Activated T-helper 9 cell treated with anti-CD3 and anti-CD28 coated beads, Interleukin-2, amount 50 U/mL, for 16 hours (primary cell): Measurements from ENCODE around the gene MGAT3.

ENCODE experiments used
- DNase-seq: peaks from one replicate; pipeline ENCODE4 v3.0.0-alpha.2; 2020; ENCODE audit warnings: low read depth

The MGAT3 gene

DNA sequence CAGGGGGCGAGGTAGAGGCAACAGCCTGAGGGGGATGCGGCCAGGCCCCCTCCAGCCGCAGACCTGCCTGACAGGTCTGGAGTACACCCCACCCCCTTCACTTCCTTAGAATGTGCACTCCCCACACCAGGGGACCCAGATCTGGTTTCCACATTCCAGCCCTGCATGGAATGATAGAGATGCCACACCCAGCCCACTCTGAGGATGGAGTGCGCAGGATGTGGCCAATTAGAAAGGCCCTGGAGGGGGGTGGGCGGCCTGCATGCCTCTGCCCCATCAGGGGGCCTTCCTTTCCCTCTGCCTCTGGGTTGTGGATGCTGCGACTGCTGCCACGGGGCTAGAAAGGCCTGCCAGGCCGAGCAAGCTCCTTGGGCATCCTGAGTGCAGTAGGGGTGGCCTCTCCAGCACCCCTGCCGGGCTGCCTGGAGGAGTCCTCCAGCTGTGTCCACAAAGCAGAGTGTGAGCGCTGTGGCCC is 28.2 kb upstream of the MGAT3 start:
- DNase-seq, result no peak

DNA sequence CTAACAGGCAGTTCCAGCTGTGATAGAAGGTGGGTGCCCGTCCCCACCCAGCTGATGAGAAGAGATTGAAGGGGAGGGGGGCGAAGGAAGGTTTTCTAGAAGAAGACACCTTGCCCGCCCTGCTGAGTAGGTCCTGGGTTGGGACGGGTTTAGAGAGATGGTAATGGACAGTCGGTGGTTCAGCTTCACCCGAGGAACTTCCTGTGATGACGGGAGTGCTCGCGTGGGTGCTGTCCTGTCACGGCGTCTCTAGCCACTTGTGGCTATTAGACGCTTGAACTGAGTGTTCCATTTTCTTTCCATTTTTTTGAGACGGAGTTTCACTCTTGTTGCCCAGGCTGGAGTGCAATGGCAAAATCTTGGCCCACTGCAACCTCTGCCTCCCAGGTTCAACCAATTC is 27.6 kb upstream of the MGAT3 start:
- DNase-seq, result no peak

DNA sequence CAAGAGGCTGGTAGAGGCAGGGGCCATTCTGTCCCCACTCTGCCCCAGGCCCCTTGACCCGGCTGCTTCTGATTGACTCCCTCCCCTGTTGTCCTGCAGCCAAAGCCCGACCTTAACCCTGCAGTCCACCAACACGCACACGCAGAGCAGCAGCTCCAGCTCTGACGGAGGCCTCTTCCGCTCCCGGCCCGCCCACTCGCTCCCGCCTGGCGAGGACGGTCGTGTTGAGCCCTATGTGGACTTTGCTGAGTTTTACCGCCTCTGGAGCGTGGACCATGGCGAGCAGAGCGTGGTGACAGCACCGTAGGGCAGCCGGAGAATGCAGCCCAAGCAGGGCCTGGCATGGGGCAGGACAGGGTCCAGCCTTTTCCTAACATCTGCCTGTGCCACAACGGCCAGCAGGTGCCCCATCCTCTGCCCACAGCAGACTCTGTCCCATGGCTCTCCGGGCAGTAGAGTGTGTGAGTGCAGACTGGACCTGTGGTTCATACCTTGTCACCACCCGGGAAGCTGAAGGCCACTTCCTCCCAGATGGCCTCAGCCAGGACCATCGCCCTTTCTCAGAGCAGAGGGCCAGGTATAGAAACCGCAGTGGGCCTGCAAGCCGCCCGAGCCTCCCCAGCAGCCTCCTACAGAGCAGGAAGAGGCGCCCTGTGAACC is 26.8 kb upstream of the MGAT3 start:
- no peak for DNase-seq

DNA sequence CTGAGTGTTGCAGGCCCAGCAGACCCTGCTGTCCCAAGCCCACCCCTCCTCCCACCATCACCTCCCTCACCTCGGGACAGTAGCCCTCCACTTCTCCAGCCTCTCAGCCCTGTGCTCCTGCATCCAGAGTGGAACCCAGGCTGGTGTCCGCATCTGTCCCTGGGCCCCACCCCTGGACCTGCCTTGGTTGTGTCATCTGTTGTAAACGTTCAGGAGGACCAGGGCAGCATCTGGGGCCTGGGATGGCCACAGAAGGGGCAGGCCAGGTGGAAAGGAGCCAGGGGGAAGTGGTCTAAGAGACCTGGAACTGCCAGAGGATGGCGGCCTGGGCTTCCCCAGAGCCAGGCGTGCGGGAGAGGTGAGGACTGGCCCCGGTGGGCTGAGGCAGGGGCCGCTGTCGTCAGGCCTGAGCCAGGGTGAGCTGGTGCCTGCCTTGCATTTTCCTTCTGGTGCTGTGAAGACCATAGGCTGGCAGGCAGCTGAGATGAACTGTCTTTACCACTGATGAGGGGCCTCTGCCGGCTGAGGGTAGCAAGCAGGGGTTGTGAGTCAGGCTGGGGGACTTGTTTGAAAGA is 26.1 kb upstream of the MGAT3 start:
- no peak for DNase-seq

DNA sequence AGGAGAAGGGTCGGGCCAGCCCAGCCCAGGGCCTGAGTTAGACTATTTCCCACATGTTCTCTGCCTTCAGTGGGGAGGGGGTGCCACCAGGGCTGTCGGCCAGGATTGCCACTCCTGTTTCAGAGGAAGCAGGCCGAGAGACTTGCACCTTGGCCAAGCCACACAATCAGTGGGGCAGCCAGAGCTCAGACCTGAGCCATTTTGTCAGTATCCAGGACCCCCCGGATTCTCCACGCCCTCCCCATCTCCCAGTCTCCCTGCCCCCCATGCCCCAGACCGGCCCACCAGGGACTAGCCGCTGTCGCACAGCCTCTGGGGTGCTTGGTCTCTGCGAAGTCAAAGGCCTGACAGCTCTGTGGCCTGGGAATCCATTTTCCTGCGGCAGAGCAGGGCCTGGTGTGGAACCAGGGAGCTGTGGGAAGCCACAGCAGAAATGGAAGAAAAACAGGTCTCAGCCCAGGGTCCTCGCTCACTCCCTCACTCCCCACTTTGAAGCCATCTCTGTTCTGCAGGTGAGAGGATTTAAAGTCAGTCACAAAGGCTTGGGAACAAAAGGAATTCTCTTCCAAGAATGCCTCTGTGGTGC is 25.5 kb upstream of the MGAT3 start:
- DNase-seq, result no peak

DNA sequence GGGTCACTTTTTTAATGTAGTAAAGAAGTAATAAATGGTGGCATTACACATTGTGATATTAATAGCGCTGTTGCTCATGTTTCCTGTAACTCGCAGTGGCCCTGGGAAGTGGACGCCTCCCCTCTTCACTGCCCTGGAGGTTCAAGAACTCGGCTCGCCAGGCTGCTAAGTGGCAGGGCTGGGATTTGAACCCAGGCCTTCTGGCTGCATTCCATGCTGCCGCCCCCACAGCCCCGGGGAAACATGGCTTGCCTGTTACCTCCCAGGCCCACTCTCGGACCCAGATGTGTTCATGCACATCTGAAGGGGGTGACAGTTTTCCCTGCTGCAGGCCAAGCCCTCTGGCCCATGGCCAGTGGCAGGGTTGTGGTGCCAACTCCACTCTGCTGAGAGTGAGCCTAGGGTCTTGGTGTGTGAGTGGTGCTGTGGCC is 25.0 kb upstream of the MGAT3 start:
- DNase-seq, result no peak

DNA sequence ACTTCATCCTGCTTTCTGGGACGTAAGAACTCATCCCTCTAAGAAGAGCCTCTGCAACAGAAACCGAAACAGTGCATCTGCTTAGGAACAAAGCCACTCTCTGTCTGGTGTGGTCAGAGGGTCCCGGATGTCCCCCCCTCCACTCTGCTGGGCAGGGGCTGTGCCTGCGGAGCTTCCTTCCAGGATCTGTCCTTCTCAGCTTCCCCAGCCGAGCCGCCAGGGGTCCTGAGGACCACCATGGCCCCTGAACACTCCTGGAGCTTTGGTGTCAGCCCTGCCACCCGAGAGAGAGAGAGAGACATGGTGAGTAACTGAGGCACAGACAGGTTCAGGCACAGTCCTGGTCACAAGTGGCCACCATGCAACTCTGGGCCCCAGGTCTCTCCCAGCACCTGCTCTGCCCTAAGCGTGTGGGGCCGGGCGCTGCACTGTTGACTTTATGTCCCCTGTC is 24.4 kb upstream of the MGAT3 start:
- DNase-seq, result no peak

DNA sequence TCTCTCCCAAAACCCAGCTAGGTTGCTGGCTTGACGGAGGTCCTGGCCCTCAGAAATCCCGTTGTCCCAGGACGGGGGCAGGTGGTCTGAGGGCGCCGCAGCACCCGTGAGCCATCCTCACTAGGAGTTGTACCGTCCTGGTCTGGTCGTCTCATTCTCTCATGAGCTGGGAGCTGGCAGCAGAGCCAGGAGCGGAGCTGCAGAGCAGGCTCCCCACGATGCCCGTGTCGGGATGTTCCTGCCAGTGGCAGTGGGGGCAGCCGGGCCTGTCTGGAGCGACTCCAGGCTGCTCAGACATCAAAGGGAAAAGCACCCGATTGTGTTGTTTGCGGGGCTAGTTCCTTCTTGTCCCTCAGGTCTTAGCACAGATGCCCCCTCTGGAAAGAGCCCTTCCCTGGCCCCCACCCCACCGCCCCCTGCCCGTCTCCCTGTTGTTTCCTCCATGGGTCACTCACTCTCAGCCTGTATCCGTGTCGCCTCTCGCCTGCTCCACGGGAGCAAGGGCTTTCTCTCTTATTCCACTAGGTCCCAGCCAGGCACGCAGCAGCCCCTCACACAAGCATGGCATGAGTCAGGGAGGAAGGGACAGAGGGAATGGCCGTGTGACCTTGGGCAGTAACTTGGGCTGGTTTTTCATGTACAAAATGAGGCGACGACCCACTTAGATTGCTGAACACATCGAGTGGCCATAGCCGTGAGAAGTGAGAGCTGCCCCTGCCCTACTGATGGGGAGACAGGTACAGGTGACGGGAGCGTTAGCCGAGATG is 23.2 kb upstream of the MGAT3 start:
- no peak for DNase-seq

DNA sequence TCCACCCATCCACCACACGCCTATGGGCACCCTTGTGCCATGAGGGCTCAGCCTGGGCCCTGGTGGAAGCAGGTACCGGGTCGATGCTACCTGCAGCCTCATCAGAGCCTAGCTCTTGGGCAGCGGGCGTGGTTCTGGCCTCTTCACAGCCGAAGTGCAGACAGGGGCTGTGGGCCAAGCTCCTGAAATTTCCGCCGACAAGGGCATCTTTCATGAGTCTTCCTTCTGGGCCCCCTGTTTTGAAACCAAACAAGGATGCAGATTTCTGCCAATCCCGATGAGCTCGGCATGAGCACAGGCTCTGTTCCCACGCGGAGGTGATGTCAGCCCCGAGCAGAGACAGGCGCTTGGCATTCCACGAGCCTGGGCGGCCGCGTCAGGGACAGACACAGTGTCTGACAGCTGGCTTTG is 22.6 kb upstream of the MGAT3 start:
- DNase-seq, result no peak

DNA sequence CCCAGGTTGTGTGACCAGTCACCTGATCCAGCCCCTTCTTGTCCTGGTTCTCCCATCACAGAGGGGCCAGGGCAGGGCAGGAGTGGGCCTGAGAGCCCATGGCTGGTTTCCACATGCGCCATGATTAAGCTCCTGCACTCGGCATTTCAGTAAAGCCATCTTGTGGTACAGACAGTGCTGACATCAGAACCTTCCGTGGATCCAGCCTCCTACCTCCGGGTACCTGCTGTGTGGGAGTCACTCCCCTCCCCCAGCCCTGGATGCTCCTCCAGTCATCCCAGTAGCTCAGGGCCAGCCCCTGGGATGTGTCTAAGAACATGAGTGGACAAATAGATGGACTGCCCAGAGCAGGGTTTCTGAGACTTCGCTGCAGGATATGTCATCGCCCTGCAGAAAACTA is 22.1 kb upstream of the MGAT3 start:
- DNase-seq, result no peak

DNA sequence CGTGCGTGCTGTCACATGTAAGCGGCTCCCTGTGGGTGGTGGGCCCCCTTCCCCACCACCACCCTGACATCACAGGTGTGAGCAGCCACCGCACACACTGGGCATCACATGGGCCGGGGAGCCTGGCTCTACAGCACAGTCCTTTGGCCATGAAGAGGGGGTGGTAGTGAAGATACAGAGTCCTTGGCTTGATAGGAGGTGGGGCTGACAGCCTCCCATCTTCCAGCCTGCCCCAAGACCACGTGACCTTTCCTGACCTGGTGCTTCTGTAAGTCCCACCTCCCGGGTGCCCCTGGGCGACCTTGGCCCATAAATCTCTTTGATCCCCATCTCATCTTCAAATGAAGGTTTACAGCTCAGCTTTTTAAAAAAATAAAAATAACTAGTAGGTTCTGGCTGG is 21.2 kb upstream of the MGAT3 start:
- DNase-seq, result no peak

DNA sequence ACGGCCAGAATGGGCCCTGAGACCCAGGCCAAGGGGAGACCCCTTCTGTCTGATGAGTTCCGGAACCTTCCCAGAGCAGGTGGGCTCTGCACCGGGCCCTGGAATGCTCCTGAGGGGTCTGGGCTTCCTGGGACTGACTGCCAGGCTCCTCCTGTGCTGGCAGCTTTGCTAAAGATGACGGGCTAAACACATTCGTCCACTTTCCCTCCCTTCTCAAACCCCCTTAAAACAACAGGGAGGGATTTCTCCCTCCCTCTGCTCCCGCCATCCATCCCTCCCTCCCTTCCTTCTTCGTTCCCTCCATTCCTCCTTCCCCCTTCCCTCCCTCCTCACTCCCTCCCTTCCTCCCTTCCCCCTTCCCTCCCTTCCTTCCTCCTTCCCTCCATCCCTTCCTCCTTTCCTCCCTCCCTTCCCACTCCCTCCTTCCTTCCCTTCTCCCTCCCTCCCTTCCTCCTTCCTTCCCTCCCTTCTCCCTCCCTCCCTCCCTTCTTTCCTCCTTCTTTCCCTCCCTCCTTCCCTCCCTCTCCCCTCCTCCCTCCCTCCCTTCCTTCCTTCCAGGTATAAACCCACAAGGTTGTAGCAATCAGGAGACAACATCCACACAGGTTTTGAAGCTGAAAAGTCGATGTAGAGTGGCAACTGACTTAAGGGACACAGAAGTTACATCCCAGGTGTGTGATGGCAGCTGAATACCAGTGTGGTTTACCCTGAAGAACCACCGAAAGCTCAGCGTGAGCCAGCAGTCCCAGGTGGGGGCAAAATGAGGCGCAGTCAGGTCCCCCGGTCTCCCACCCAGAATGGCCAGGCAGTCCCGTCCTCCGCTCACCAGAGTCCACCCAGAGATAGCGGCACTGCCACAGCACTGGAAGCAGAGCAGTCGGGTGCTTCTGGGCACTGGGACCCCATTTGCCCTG is 18.8 kb upstream of the MGAT3 start:
- no peak for DNase-seq

DNA sequence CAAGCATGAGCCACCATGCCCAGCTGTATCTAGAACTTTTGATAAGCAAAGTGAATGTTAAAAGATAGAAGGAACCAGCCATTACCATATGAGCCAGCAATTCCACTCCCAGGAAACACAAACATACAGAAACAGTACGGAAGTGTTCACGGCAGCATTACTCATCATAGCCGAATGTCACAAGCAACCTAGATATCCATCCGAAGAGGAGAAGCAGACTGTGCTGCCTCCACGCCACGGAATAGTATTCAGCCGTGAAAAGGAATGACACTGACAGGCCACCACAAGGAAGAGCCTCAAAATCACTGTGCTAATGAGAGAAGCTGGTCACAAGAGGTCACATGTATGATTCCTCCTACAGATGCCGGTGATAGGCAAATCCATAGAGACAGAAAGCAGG is 17.6 kb upstream of the MGAT3 start:
- no peak for DNase-seq

DNA sequence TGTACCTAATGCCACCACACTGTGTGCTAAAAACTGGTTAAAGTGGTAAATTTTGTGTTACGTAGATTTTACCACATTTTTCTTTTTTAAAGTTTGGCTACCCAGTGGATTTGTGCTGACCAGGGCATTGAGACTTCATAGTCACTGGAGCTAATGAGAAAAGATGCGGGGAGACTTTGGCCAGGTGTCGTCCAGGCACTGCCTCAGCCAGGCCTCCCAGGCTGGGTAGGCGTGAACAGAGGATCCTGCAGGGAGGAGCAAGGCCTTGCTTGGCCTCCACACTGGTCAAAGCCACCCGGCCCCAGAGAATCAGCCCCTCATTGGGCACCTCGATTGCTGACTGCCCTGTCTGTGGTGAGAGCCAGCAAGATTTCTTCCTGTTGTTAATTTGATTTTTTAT is 13.4 kb upstream of the MGAT3 start:
- no peak for DNase-seq

DNA sequence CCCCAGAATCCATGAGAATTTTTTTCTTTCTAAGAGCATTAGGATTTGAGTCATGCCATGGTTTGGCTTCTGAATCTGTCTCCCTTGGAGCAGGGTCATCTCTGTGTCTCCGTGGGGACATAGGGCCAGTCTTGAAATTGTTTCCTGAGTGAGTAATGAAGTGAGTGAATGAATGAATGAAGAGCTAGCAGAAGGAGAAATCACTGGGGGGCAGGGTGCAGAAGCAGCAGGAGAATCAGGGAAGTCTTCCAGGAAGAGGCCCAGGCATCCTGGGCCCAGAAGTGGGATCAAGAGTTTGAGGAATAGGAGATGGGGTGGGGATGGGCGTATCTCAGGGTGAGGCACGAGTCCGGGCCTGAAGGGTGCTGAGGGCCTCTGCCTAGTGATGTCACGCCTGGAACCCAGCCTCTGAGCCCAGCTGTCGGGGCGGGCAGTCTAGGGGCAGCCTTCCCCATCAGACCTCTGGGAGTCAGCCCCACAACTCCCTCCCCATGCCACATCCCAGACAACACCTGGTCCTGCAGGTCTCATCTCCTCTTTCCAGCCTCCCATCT is 12.5 kb upstream of the MGAT3 start:
- no peak for DNase-seq

DNA sequence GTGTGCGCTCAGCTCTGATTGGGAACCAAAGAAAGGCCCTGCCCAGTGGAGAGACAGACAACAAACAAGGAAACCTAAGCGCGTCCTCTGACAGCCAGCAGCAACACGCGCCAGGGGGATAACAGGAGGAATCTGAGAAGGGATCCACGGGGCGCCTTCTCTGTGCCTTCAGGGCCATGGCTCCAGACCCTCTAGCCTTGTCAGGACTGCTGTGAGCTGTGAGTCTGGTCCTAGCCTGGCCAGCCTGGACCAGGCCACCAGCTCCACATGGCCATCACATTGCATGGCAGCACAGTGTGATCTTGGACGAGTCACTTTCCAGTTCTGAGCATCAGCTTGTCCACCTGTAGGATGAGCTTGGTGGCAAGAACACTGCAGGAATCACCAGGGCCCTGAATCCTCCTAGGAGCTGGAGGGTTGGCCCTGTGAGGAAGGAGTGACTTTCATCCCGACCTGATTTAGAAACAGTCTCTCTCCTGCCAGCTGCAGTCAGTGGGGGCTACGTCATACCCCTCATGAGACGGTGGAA is 11.8 kb upstream of the MGAT3 start:
- no peak for DNase-seq

DNA sequence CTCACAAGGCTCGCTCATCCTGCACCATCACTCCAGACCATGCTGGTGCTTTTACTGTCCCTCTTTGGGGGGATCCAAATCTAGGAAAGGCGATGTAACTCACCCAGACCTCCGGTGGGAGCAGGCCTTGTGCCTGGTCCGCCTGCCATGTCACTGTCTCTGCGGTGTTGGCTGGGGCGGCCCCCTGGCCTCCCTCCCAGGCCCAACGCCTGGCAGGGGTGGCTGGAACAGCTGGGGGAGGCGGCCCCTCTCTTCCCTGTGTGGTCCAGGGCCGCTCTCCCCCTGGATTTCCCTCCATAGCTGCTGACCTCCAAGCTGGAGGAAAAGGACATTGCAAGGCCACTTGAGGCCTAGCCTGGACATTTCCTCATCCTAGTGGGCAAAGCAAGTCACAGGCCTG is 11.1 kb upstream of the MGAT3 start:
- DNase-seq, result no peak

DNA sequence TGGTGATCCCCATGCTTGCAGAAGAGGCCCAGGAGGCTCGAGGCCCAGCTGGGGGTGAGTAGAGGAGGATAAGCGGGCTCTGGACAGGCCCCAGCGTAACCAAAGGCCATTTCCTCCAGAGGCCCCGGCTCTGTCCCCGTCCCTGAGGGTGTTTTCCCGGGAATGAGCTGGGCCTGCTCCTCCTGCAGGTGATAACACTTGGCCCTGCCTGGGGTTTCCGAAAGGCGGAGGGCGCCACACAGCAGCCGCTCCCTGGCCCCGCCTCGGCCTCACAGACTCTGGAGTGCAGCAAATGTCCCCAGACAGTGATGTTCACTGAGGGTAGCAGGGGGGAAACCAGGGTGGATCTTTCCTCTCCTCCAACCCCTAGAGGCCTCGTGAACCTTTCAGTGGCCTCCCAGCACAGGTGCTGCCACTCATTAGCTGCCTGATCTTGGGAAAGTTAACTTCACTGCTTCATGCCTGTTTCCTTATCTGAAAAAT is 10.5 kb upstream of the MGAT3 start:
- no peak for DNase-seq

DNA sequence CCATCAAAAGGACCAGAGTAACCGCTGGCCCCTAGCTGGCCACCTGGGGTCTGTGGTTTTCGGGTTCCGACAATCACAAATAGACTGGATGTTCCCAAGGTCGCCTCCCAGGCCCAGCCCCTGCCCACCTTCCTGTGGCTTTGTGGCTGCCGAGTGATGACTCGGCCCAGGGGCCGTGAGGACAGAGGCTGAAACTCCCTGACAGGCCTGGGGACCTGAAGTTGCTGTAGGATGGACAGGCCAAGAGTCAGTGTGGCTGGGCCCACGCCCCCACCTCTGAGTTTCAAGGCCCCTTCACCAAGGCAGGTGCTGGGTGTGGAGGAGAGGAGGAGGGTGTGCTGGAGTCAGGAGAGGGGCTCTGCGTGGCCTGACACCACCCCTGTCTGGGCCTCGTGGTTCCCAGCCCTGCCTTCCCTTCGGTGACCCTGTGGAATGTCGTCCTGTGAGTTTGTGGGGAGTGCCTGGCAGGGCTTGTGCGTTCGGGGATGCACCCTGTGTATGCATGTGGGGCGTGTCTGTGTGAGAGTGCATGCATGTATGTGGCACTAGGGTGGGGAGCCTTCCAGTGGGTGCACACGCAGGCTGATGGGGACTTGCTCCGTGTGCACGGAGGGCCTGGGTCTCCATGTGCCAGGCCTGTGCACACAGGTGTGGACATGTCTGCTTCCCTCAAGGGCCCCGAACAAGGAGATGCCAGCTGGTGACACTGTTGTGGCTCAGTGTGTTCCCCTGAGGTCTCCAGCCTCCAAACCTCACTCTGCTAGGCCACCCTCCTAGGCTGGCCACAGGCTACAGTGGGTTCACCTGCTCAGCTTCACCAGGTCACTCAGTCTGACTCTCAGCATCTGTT is 8.4 kb upstream of the MGAT3 start:
- no peak for DNase-seq

DNA sequence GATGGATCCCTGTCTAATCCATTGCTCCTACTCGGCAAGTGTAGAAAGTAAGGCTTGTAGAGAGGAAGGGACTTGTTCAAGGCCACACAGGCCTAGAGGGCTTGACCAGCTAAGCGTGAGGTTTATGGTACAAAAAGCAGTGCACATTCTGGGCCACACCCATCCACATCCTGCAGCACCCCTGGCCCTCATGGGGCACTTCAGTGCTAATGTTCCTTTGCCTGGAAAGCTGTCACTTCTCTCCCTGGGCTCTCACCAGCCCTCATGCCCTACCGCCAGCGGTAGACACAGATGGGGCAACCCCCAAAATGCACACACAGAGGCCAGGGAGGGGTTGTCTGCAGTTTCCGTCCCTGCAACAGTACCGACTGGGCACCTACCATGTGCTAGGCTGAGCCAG is 7.1 kb upstream of the MGAT3 start:
- no peak for DNase-seq
